NT2/D1 (cell line): ENCODE data around the gene KCNH5.
"Not testable (repeated sequence)": the region's sequence is repeated elsewhere in the genome, so short reads cannot be mapped to it uniquely, and the experiment has no call there.

Source experiments
- DNase-seq: peaks from one replicate; pipeline ENCODE4 v3.0.0-alpha.2; 2011; ENCODE audit warnings: low read depth, low spot score
- H3K27me3 ChIP-seq: 2 replicates; pipeline ENCODE4 v1.6.0; 2011; ENCODE audit warnings: mild to moderate bottlenecking; ENCODE audit not compliant: insufficient read length, insufficient read depth
- H3K36me3 ChIP-seq: 2 replicates; pipeline ENCODE4 v1.6.1; 2011; ENCODE audit warnings: mild to moderate bottlenecking, low read length, mixed read lengths; ENCODE audit not compliant: insufficient read depth, insufficient read length
- H3K4me1 ChIP-seq: 2 replicates; pipeline ENCODE4 v1.5.1; 2011; ENCODE audit not compliant: insufficient read depth, insufficient read length
- H3K4me3 ChIP-seq: 2 replicates; pipeline ENCODE4 v1.5.1; 2011; ENCODE audit warnings: low read depth; ENCODE audit not compliant: insufficient read length
- H3K9ac ChIP-seq: 2 replicates; pipeline ENCODE4 v1.6.0; 2011; ENCODE audit warnings: low read depth; ENCODE audit not compliant: insufficient read length
- H3K9me3 ChIP-seq: 2 replicates; pipeline ENCODE4 v1.5.1; 2011; ENCODE audit warnings: mild to moderate bottlenecking, low read length; ENCODE audit not compliant: insufficient read depth
- SUZ12 ChIP-seq: IDR thresholded peaks from 2 replicates; pipeline ENCODE4 v1.6.1; 2011; ENCODE audit not compliant: insufficient read length, insufficient read depth; ENCODE audit errors: extremely low read depth
- YY1 ChIP-seq: IDR thresholded peaks from 2 replicates; pipeline ENCODE4 v1.6.1; 2011; ENCODE audit not compliant: insufficient read length, insufficient read depth
- ZNF274 ChIP-seq: IDR thresholded peaks from 2 replicates; pipeline ENCODE4 v1.6.1; 2011; ENCODE audit warnings: mild to moderate bottlenecking, low read depth, low read length

KCNH5 gene

DNA sequence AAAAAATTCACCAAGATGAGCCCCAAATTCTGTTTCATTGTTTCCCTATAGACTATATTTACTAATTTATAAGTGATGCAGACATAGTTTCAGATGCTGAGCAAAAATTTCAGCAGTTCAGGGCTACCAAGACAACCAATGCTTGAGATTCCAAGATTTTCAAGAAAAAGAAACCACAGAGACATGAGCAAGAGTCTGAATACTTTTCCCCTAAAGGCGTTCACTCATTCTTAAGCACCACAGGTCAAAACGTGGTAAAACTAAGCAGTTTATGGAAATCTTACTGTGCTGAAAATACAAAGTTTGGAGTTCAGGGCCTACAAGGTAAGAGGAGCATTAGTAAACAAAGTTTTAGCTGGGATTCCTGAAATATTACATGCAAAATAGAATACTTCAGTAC lies 221.2 kb downstream of the KCNH5 start:
- H3K9ac ChIP-seq: no peak overlapping the region
- H3K4me1 ChIP-seq: no peaks in the 10 kb centered on the region

DNA sequence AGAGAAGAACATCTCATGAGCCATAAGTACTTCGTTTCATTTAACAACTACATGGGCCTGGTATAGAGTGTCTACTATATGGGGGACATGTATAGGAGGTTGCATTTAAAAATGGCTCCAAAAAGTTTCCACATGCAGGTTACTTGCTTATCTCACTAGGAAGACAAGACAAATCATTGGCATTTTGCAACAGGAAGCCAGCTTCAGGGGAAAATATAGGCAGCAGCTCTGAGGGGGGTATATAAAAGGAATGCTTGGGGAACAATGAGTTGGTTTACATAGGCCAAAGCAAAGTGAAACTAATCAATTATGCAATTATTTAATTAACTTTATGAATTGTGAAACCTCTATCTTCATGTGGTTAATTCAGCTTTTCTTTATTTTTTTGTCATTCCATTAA lies 225.3 kb downstream of the KCNH5 start:
- Histone ChIP-seq H3K4me1 (no peaks in the 10 kb centered on the region), H3K4me3 (no peak overlapping the region), H3K27me3 (no peaks in the 10 kb centered on the region), H3K36me3 (no peaks in the 10 kb centered on the region), H3K9ac (no peak overlapping the region), H3K9me3 (no peaks in the 10 kb centered on the region)
- DNase-seq: no peak
- TF ChIP-seq ZNF274 (no peak), SUZ12 (no peak), YY1 (no peak)

More for the DNA sequence above, 221.2 kb downstream of the KCNH5 start:
- Histone ChIP-seq H3K4me3 (no peak overlapping the region), H3K27me3 (no peaks in the 10 kb centered on the region), H3K9me3 (peaks cover 9% of the 10 kb centered on the region; the same call in 1 of the 2 replicates), H3K36me3 (no peaks in the 10 kb centered on the region)
- DNase-seq: no peak
- TF ChIP-seq ZNF274 (no peak), YY1 (no peak), SUZ12 (no peak)

DNA sequence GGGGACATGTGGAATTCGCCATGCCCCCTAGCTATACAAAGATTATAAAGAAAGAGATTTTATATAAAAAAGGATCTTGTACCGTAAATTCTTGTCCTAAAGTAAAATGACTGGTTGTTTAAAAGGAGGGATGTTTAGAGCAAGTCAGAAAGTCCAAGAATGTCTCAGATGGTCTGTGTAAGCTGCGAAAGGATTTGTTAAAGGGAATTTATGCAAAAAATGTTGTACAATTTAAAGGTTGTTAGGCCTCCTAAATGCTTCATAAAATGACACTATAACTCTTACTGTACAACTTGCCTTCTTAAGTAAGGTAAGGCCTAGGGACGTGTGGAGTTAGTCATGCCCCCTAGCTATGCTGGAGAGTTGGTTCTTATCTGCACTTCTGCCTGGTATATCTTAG lies 237.6 kb downstream of the KCNH5 start:
- no peak overlapping the region for H3K9ac ChIP-seq
- H3K27me3 ChIP-seq: no peaks in the 10 kb centered on the region
- TF ChIP-seq ZNF274: no peak
- no peak for TF ChIP-seq SUZ12
- no peak for TF ChIP-seq YY1
- peaks cover 7% of the 10 kb centered on the region for H3K9me3 ChIP-seq
- DNase-seq: no peak
- H3K4me1 ChIP-seq: no peaks in the 10 kb centered on the region
- no peak overlapping the region for H3K4me3 ChIP-seq
- H3K36me3 ChIP-seq: no peaks in the 10 kb centered on the region

DNA sequence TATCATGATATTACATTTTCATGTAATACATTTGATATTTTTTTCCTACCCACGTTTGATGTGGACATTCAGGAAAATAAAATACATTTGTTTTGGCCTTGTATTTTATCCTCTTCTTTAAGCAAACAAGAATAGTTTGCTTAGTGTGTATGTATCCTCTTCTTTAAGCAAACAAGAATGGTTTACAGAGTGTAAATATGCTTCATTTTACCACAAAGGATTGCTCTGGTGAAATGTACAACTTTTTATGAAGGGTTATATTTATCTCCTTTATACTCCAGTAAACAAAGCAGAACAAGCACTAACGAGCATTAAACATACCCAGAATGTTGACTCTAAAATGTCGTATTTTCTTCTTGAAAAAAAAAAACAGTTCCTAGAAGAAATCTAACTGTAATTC lies 244.7 kb downstream of the KCNH5 start:
- no peaks in the 10 kb centered on the region for H3K27me3 ChIP-seq
- no peaks in the 10 kb centered on the region for H3K9me3 ChIP-seq
- no peak for DNase-seq
- no peaks in the 10 kb centered on the region for H3K36me3 ChIP-seq
- no peak overlapping the region for H3K9ac ChIP-seq
- TF ChIP-seq YY1: no peak
- TF ChIP-seq ZNF274: no peak
- TF ChIP-seq SUZ12: no peak
- no peak overlapping the region for H3K4me3 ChIP-seq
- no peaks in the 10 kb centered on the region for H3K4me1 ChIP-seq

DNA sequence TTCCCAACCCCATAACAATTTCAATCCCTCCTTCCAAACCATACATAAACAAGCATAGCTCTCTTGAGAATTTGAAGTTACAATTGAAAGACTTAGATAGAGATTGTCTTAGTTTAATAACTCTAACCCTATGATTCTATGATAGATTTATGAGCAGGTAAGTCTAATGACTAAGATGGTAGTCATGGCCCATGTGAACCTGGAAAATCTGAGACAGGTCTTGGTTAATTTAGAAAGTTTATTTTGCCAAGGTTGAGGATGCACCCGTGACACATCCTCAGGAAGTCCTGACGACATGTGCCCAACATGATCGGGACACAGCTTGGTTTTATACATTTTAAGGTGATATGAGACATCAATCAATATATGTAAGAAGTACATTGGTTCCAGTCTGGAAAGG lies 248.8 kb downstream of the KCNH5 start:
- no peak for DNase-seq
- H3K9ac ChIP-seq: no peak overlapping the region

DNA sequence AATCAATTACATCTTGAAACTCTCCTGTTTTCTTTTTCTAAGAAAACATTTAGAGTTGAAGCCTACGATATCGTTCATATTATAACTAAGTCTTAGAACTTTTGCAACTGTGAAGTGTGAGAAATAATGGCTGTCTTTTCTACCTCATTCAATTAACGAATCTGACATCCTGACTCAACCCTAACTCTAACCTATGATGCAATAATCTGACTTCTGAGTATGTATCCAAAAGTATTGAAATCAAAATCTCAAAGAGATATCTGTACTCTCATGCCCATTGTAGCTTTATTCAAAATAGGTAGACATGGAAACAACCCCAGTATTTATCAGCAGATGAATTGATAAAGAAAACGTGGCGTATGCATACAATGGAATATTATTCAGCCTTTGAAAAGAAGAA lies 252.7 kb downstream of the KCNH5 start:
- H3K9ac ChIP-seq: no peak overlapping the region
- no peaks in the 10 kb centered on the region for H3K27me3 ChIP-seq
- no peak for TF ChIP-seq YY1
- no peak for TF ChIP-seq SUZ12
- TF ChIP-seq ZNF274: no peak
- DNase-seq: no peak
- H3K9me3 ChIP-seq: no peaks in the 10 kb centered on the region
- no peaks in the 10 kb centered on the region for H3K36me3 ChIP-seq
- H3K4me3 ChIP-seq: no peak overlapping the region
- no peaks in the 10 kb centered on the region for H3K4me1 ChIP-seq

More for the DNA sequence above, 248.8 kb downstream of the KCNH5 start:
- Histone ChIP-seq H3K9me3 (no peaks in the 10 kb centered on the region), H3K4me1 (no peaks in the 10 kb centered on the region), H3K4me3 (no peak overlapping the region), H3K27me3 (no peaks in the 10 kb centered on the region), H3K36me3 (no peaks in the 10 kb centered on the region)
- TF ChIP-seq SUZ12 (no peak), YY1 (no peak), ZNF274 (no peak)

DNA sequence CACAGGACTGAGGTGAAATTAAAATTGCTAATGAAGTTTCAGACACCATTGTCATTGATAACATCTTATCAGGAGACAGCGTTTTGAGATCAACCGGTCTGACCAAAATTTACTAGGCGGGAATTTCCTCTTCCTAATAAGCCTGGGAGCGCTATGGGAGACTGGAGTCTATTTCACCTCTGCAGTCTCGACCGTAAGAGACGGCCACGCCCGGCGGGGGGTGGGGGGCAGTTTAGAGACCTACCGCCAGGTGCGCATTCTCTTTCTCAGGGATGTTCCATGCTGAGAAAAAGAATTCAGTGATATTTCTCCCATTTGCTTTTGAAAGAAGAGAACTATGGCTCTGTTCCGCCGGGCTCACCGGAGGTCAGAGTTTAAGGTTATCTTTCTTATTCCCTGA lies 263.9 kb downstream of the KCNH5 start:
- H3K27me3 ChIP-seq, H3K9me3 ChIP-seq, H3K36me3 ChIP-seq, H3K9ac ChIP-seq, H3K4me1 ChIP-seq, H3K4me3 ChIP-seq: not testable (repeated sequence)
- DNase-seq: peak; percentile 47

DNA sequence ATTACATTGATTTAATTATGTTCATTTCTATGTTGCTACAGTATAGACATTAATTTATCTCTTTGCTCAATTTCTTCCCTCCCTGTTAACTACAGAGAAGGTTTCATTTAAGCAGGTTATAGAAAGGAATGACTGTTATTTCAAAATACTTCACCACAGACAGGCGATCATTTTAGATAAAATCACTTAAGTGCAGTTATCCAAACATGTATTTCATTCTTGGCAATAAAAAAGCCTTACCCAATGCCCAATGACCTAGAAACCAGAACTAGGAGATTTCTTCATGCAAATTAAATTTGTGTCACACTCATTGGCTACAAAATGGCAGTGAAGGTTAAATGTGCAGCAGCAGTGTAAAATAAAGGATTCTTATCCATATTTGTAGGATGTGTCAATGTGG lies 266.4 kb downstream of the KCNH5 start:
- no peak for DNase-seq
- Histone ChIP-seq H3K4me1 (no peaks in the 10 kb centered on the region), H3K9me3 (no peaks in the 10 kb centered on the region), H3K36me3 (no peaks in the 10 kb centered on the region), H3K27me3 (no peaks in the 10 kb centered on the region), H3K9ac (no peak overlapping the region), H3K4me3 (no peak overlapping the region)
- TF ChIP-seq SUZ12 (no peak), YY1 (no peak), ZNF274 (no peak)
